ENCODE data around the gene ZNF486.

DNA sequence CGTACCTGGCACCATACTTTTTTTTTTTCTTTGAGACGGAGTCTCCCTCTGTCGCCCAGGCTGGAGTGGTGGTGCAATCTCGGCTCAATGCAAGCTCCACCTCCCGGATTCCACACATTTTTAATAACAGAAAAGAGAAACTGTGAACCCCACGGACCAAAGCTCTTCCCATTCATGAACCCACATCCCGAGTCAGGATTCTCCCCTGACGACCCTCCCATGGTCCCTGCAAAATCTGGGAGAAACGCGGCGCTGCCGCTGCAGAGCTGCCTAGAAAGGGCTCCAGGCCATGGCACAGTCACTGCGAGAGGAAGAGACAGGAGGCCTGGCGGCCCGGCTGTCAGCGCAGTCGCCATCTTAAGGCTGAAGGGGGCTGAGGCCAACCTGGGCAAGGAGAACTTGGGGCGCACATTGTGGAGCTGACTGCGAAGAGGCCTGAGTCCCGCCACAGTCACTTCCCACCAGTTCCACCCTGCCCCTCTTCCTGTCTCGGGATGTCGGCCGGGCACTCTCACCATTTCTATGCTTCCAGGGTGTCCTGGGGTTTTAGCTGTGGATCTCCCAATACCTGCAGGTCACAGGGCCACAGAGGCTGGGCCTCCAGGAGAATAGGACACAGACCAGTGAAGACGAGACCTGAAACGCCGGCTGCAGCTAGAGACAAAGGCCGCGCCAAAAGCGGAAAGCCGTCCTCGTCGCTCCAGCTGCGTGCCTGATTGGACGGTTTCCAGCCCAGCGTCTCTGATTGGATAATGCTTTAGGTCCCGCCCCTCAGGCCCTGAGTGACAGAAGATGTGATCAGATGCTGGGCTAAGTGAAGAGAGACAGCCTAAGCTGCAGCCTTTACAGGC lies 71.0 kb downstream of the ZNF486 start:
- TF ChIP-seq POLR2A (IDR thresholded peaks at IDR 0.05; ENCODE audit: low read depth, low read length) (no peak), POLR2AphosphoS5 (IDR thresholded peaks at IDR 0.05; ENCODE audit: low read depth, low read length) (no peak)
